Pancreas (tissue), 10 donors: ENCODE measurements around the gene ELL2. TPM values are rescaled to one million over a fixed set of nuclear protein-coding genes. Genes with fewer than 3 reads are reported as not detected.

Experiments used
- ATAC-seq, 4 donors: fragments of 200-7000 bp; cut with Tn5 transposase; one replicate each; pipeline versions ENCODE4 v1.8.0 to v1.9.1; 2020; ENCODE audit warnings: mild to moderate bottlenecking in 4 of 4, moderate library complexity in 4 of 4
- DNase-seq, 6 donors: peaks; one replicate each; pipeline ENCODE4 v3.0.0-alpha.2; 2020
- FAIRE-seq: peaks from 2 replicates; lab custom pipeline; 2012; peaks lifted over from hg19 to GRCh38; lab: Jason Lieb, UNC
- H3K27ac ChIP-seq, 4 donors: fragments of 200-600 bp; sonication (generic); 1 replicate in 3 of 4; 2 replicates in 1 of 4; pipeline versions ENCODE4 v1.5.0 to v1.8.0; 2020
- H3K27me3 ChIP-seq, 4 donors: fragments of 200-600 bp; one replicate each; pipeline ENCODE4 v1.8.0; 2021
- H3K36me3 ChIP-seq, 3 donors: fragments of 200-600 bp; sonication (generic) in 1 of 3; one replicate each; pipeline versions ENCODE4 v1.5.0 to v1.8.0; 2020 to 2021
- H3K4me1 ChIP-seq, 3 donors: fragments of 200-600 bp; one replicate each; pipeline ENCODE4 v1.8.0; 2021
- H3K4me3 ChIP-seq, 4 donors: fragments of 200-600 bp; sonication (generic) in 2 of 4; one replicate each; pipeline versions ENCODE4 v1.5.0 to v1.8.0; 2020 to 2021
- H3K9me3 ChIP-seq, 4 donors: fragments of 200-600 bp; one replicate each; pipeline ENCODE4 v1.8.0; 2021
- WGBS, 2 donors: extraction: QIAGEN DNeasy Blood & Tissue Kit; methylation state at CpG; one replicate each; pipeline ENCODE4 v1.1.7; 2013; 5-methylcytosine and 5-hydroxymethylcytosine counted together
- intact Hi-C, 3 donors: fragments of 100-400 bp; cut with DNase I; formaldehyde crosslinking; loops; one replicate each; pipeline versions ENCODE4 v1.11.1 to v1.14.2; 2022
- polyA plus RNA-seq, 2 donors: library from polyadenylated mRNA; stranded (reverse); fragments of 200-250 nt; gene quantifications; one replicate each; pipeline ENCODE4 v1.2.3, GENCODE V29; 2013
- total RNA-seq, 6 donors: library from RNA; stranded (reverse); fragmentation: NEBNext Ultra II Directional in 4 of 6; extraction: Animal tissue kit (Norgen Biotek cat#: 25700) in 4 of 6; gene quantifications; one replicate each; pipeline versions ENCODE4 v1.2.1 to v1.2.4, GENCODE V29; 2021 to 2023
- TF ChIP-seq, protein P1 (sequence below), 4 donors: fragments of 200-600 bp; sonication (generic) in 3 of 4; IDR thresholded peaks; one replicate each; pipeline versions ENCODE4 v1.5.0 to v1.8.0; 2021; ENCODE audit warnings: antibody characterized with exemption in 4 of 4
- donor health status: healthy with polysubstance abuse.
- donor health status: DM: no; HTN: no; CAD: no; lungs with moderate emphysema.
- donor health status: DM: no; HTN: no; CAD: no.
- donor health status: control.
- donor health status: control.
- donor health status: Bipolar disorder and iron deficiency.
- donor health status: DM: yes; HTN: yes; CAD: no.
- donor health status: DM: no; HTN: no; CAD: no.
- donor health status: DM: no; HTN: no; CAD: no.
- donor health status: DM: yes; HTN: yes; CAD: no.

ELL2 gene
- total and polyA plus RNA-seq, 8 donors, result 21.0 to 92.8 (median 76.8) TPM

GRCh38 chr5:95924720-95925377 is 36.8 kb downstream of the ELL2 start:
- peaks cover 34 to 47% (median 41%) of the 10 kb centered on the region in 3 donors for H3K4me1 ChIP-seq
- H3K9me3 ChIP-seq, result no peaks in the 10 kb centered on the region
- no peak overlapping the region for H3K4me3 ChIP-seq
- H3K36me3 ChIP-seq, result no peaks in the 10 kb centered on the region
- ATAC-seq, result peak; percentile 86 to 92 (median 90)
- peak in 3 of 6 donors; percentile 35 to 66 (median 62) for DNase-seq
- intact Hi-C loops, result no loop called here
- TF ChIP-seq, protein P1, sequence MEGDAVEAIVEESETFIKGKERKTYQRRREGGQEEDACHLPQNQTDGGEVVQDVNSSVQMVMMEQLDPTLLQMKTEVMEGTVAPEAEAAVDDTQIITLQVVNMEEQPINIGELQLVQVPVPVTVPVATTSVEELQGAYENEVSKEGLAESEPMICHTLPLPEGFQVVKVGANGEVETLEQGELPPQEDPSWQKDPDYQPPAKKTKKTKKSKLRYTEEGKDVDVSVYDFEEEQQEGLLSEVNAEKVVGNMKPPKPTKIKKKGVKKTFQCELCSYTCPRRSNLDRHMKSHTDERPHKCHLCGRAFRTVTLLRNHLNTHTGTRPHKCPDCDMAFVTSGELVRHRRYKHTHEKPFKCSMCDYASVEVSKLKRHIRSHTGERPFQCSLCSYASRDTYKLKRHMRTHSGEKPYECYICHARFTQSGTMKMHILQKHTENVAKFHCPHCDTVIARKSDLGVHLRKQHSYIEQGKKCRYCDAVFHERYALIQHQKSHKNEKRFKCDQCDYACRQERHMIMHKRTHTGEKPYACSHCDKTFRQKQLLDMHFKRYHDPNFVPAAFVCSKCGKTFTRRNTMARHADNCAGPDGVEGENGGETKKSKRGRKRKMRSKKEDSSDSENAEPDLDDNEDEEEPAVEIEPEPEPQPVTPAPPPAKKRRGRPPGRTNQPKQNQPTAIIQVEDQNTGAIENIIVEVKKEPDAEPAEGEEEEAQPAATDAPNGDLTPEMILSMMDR (IDR thresholded peaks at IDR 0.05), result no peak
- H3K27ac ChIP-seq, result peak overlapping the region; percentile 2 to 72 (median 24)
- FAIRE-seq, result no peak
- no peaks in the 10 kb centered on the region for H3K27me3 ChIP-seq
- WGBS, 2 donors, result 22 to 24% methylated on average over 4 of the region's 4 CpGs

DNA sequence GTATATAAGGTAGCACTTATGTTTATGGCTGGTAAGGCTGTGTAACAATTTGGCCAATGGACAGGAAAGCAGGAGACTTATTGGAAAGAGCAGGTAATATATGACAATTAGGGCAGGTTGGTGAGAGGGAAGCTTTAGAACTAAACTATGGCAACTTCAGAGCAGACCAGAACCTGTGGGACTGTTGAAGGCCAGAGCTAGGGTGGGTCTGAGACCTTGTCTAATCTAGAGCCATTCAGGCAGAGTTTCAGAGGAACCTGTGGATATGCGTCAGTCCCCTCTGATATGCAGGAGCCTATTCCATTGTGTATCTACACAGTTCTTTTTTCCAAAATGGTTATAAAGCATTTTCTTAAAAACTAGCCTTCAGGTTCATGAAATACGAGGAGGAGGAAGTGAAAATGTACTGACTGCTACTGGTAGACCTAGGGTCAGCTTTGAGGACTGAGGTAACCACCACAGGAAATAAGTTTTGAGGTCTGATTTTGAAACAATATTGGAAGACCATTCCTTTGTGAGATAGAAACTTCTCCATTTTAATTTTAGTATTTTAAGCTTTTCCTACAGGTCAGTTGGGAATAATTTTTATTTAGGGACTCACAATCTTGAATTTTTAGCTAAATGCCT is 37.6 kb downstream of the ELL2 start:
- H3K27ac ChIP-seq, result peak overlapping the region in 2 of 4 donors; percentile 46 to 53
- DNase-seq, result no peak
- intact Hi-C loops, result no loop called here
- ATAC-seq, result peak; percentile 26 to 42 (median 36)
- TF ChIP-seq, protein P1 (IDR thresholded peaks at IDR 0.05), result no peak
- 44 to 63% methylated on average over 2 of the region's 2 CpGs for WGBS, 2 donors
- no peaks in the 10 kb centered on the region for H3K9me3 ChIP-seq
- FAIRE-seq, result no peak
- no peak overlapping the region for H3K4me3 ChIP-seq
- H3K27me3 ChIP-seq, result no peaks in the 10 kb centered on the region
- peaks cover 34 to 48% (median 43%) of the 10 kb centered on the region in 3 donors for H3K4me1 ChIP-seq
- H3K36me3 ChIP-seq, result no peaks in the 10 kb centered on the region

DNA sequence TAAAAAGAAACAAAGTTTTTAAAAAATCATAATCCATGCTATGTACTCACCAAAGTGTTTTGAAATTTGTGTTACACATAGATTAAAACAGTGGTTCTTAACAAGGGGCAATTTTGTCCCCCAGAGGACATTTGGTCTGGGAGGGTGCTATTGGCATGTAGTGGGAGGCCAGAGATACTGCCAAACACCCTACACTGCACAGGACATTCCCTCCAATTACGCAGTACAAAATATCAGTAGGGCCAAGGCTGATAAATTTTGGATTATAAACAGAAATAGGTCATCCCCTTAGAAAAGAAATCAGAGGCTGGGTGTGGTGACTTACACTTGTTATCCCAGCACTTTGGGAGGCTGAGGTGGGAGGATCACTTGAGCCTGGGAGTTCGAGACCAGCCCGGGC is 38.9 kb downstream of the ELL2 start:
- WGBS, 2 donors, result 93% methylated on average over 3 of the region's 3 CpGs

GRCh38 chr5:95921501-95921900 is 40.1 kb downstream of the ELL2 start:
- intact Hi-C loops, result no loop called here

More for the DNA sequence above, 38.9 kb downstream of the ELL2 start:
- TF ChIP-seq, protein P1 (IDR thresholded peaks at IDR 0.05), result no peak
- no peaks in the 10 kb centered on the region for H3K36me3 ChIP-seq
- peaks cover 35 to 53% (median 47%) of the 10 kb centered on the region in 3 donors for H3K4me1 ChIP-seq
- DNase-seq (no peak), ATAC-seq (no peak), FAIRE-seq (no peak)
- no peak overlapping the region for H3K27ac ChIP-seq
- H3K9me3 ChIP-seq, result no peaks in the 10 kb centered on the region
- no peaks in the 10 kb centered on the region for H3K27me3 ChIP-seq
- H3K4me3 ChIP-seq, result no peak overlapping the region
- intact Hi-C loops, result no loop called here

More at GRCh38 chr5:95921501-95921900, 40.1 kb downstream of the ELL2 start:
- no peak for FAIRE-seq
- ATAC-seq, result no peak
- Histone ChIP-seq H3K27ac (no peak overlapping the region), H3K4me3 (no peak overlapping the region), H3K4me1 (peaks cover 46 to 59% (median 55%) of the 10 kb centered on the region in 3 donors), H3K9me3 (no peaks in the 10 kb centered on the region), H3K27me3 (no peaks in the 10 kb centered on the region), H3K36me3 (no peaks in the 10 kb centered on the region)
- no peak for DNase-seq
- TF ChIP-seq, protein P1 (IDR thresholded peaks at IDR 0.05), result no peak
- WGBS, 2 donors, result 89 to 93% methylated on average over 3 of the region's 3 CpGs
